ENCODE results near the gene TYSND1. TPM values are rescaled to one million over a fixed set of nuclear protein-coding genes. Genes with fewer than 3 reads are reported as not detected.
"Not testable (repeated sequence)": the region's sequence is repeated elsewhere in the genome, so short reads cannot be mapped to it uniquely, and the experiment has no call there.

TYSND1 gene
- total RNA-seq, 4 donors from 2014 or later, result 6.9 to 13.4 (median 11.4) TPM

GRCh38 chr10:70124415-70124814 lies 22.1 kb downstream of the TYSND1 start:
- peaks cover 0 to 54% of the 10 kb centered on the region in 2 donors for H3K36me3 ChIP-seq
- no peaks in the 10 kb centered on the region for H3K4me1 ChIP-seq
- H3K27me3 ChIP-seq, result no peaks in the 10 kb centered on the region
- no peak for TF ChIP-seq EP300 (IDR thresholded peaks at IDR 0.05)
- TF ChIP-seq POLR2AphosphoS5 (IDR thresholded peaks at IDR 0.05), result no peak
- TF ChIP-seq, protein P1, sequence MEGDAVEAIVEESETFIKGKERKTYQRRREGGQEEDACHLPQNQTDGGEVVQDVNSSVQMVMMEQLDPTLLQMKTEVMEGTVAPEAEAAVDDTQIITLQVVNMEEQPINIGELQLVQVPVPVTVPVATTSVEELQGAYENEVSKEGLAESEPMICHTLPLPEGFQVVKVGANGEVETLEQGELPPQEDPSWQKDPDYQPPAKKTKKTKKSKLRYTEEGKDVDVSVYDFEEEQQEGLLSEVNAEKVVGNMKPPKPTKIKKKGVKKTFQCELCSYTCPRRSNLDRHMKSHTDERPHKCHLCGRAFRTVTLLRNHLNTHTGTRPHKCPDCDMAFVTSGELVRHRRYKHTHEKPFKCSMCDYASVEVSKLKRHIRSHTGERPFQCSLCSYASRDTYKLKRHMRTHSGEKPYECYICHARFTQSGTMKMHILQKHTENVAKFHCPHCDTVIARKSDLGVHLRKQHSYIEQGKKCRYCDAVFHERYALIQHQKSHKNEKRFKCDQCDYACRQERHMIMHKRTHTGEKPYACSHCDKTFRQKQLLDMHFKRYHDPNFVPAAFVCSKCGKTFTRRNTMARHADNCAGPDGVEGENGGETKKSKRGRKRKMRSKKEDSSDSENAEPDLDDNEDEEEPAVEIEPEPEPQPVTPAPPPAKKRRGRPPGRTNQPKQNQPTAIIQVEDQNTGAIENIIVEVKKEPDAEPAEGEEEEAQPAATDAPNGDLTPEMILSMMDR (IDR thresholded peaks at IDR 0.05), result no peak
- no peak for TF ChIP-seq POLR2A (IDR thresholded peaks at IDR 0.05)
- no peak overlapping the region for H3K27ac ChIP-seq
- ATAC-seq, result no peak
- 100% methylated on average over 1 of the region's 1 CpG; no CpG with 5 or more reads in 1 of the 2 donors for WGBS, 2 donors (ENCODE audit: low coverage in 1 of 2)
- H3K9me3 ChIP-seq, result no peaks in the 10 kb centered on the region
- no peak overlapping the region for H3K4me3 ChIP-seq

GRCh38 chr10:70123817-70124216 lies 22.7 kb downstream of the TYSND1 start:
- H3K27ac ChIP-seq, result no peak overlapping the region
- ATAC-seq, result no peak
- peaks cover 0 to 60% of the 10 kb centered on the region in 2 donors for H3K36me3 ChIP-seq
- H3K4me1 ChIP-seq, result no peaks in the 10 kb centered on the region
- H3K27me3 ChIP-seq, result no peaks in the 10 kb centered on the region
- H3K9me3 ChIP-seq, result no peaks in the 10 kb centered on the region
- 89% methylated on average over 1 of the region's 10 CpGs; no CpG with 5 or more reads in 1 of the 2 donors for WGBS, 2 donors (ENCODE audit: low coverage in 1 of 2)
- no peak for TF ChIP-seq POLR2A (IDR thresholded peaks at IDR 0.05)
- no peak for TF ChIP-seq POLR2AphosphoS5 (IDR thresholded peaks at IDR 0.05)
- TF ChIP-seq EP300 (IDR thresholded peaks at IDR 0.05), result no peak
- TF ChIP-seq, protein P1 (IDR thresholded peaks at IDR 0.05), result no peak
- H3K4me3 ChIP-seq, result no peak overlapping the region

DNA sequence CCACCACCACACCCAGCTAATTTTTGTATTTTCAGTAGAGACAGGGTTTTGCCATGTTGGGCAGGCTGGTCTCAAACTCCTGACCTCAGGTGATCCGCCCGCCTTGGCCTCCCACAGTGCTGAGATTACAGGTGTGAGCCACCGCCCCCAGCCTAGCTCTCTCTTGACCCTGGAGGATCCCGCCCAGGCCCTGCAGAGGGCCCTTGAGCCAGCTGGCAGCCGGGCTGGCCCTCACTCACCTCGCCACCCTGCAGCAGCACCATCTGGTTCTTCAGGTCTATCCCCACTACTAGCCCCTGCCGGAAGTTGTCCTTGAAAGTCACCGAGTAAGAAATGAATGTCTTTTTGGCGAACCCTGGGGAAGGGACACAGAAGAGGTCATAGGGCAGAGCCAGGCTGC lies 23.3 kb downstream of the TYSND1 start:
- H3K27me3 ChIP-seq, H3K4me1 ChIP-seq, H3K4me3 ChIP-seq, H3K27ac ChIP-seq, ATAC-seq, H3K9me3 ChIP-seq: not testable (repeated sequence)
- H3K36me3 ChIP-seq, result peaks cover 0 to 66% of the 10 kb centered on the region in 2 donors
- WGBS, 2 donors (ENCODE audit: low coverage in 1 of 2), result no CpG with 5 or more reads among the region's 9 CpGs

GRCh38 chr10:70122742-70123141 lies 23.8 kb downstream of the TYSND1 start:
- no peaks in the 10 kb centered on the region for H3K4me1 ChIP-seq
- no peaks in the 10 kb centered on the region for H3K27me3 ChIP-seq
- WGBS, 2 donors (ENCODE audit: low coverage in 1 of 2), result 90 to 100% methylated on average over 3 to 5 of the region's 5 CpGs
- H3K9me3 ChIP-seq, result no peaks in the 10 kb centered on the region
- TF ChIP-seq EP300 (IDR thresholded peaks at IDR 0.05), result no peak
- H3K4me3 ChIP-seq, result no peak overlapping the region
- H3K27ac ChIP-seq, result no peak overlapping the region
- peaks cover 0 to 66% of the 10 kb centered on the region in 2 donors for H3K36me3 ChIP-seq
- no peak for ATAC-seq

DNA sequence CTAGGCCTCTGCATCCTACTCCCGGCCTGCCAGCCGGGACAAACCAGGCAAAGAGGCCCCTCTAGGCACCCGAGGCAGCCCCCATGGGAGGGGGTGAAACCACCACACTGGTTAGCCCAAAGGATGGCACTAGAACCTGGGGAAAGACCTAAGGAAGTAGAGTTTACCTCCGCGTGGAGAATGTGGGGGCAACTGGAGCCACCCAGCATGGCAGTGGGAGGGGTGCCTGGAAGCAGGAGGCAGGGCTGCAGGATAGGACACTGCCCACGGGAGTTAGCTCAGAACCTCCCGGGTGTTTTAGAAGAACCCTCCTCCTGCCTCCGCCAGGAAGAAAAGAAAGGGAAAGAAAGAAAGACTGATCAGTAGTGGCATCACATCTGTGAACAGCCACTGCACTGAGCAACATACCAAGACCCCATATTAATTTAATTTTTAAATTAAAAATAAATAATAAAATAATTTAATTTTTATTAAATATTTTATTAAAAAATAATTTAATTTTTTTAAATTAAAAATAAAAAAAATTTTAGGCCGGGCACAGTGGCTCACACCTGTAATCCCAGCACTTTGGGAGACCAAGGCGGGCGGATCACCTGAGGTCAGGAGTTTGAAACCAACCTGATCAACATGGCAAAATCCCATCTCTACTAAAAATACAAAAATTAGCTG lies 25.1 kb downstream of the TYSND1 start:
- Histone ChIP-seq H3K4me1 (peaks cover 0 to 2% (median 0%) of the 10 kb centered on the region in 3 donors), H3K27me3 (no peaks in the 10 kb centered on the region), H3K4me3 (no peak overlapping the region), H3K36me3 (peaks cover 0 to 76% of the 10 kb centered on the region in 2 donors), H3K27ac (no peak overlapping the region), H3K9me3 (no peaks in the 10 kb centered on the region)
- WGBS, 2 donors (ENCODE audit: low coverage in 1 of 2), result 91 to 96% methylated on average over 7 to 9 of the region's 11 CpGs
- no peak for ATAC-seq
- TF ChIP-seq, protein P1 (IDR thresholded peaks at IDR 0.05), result no peak
- TF ChIP-seq POLR2AphosphoS5 (IDR thresholded peaks at IDR 0.05) (no peak), EP300 (IDR thresholded peaks at IDR 0.05) (no peak), POLR2A (IDR thresholded peaks at IDR 0.05) (no peak)

DNA sequence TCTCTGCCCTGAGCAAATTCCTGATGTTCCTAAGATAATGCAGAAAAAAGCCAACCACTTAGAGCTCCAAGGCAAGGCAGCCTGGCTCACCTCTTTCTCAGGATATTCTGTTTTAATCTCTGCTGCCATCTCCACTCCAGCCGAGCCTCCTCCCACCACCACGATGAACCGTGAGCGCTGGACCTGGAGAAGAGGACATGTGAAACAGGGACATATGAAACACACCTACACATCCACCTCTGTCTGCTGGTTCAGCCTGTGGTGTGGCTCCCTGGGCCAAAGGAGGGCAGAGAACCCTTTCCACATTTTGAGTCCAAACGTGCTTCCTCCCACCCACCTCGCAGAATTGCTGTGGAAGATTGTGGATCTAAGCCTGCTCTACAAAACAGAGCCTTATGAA lies 26.1 kb downstream of the TYSND1 start:
- TF ChIP-seq POLR2AphosphoS5 (IDR thresholded peaks at IDR 0.05), result no peak
- no peak for TF ChIP-seq EP300 (IDR thresholded peaks at IDR 0.05)
- no peak for TF ChIP-seq POLR2A (IDR thresholded peaks at IDR 0.05)
- TF ChIP-seq, protein P1 (IDR thresholded peaks at IDR 0.05), result no peak
- Histone ChIP-seq H3K4me3 (no peak overlapping the region), H3K9me3 (no peaks in the 10 kb centered on the region), H3K36me3 (peaks cover 0 to 77% of the 10 kb centered on the region in 2 donors), H3K27me3 (no peaks in the 10 kb centered on the region), H3K4me1 (peaks cover 0 to 8% (median 0%) of the 10 kb centered on the region in 3 donors), H3K27ac (no peak overlapping the region)
- no peak for ATAC-seq
- WGBS, 2 donors (ENCODE audit: low coverage in 1 of 2), result 17 to 82% methylated on average over 1 to 4 of the region's 6 CpGs
